Fibroblast of lung (primary cell): ENCODE results near the gene SYNDIG1.

Source experiments
- EZH2 ChIP-seq: IDR thresholded peaks from 2 replicates; pipeline ENCODE4 v1.5.1; 2012; ENCODE audit warnings: low read length, control low read depth, mild to moderate bottlenecking; ENCODE audit errors: missing control alignments
- TF ChIP-seq, protein P1 (sequence below), 2 donors: IDR thresholded peaks in 1 of 2; conservative IDR thresholded peaks in 1 of 2; 1 replicate in 1 of 2; 2 replicates in 1 of 2; pipeline ENCODE4 v1.5.1; 2011 to 2012; ENCODE audit warnings: low read length in 2 of 2, control low read depth in 1 of 2, inconsistent platforms in 1 of 2, low read depth in 1 of 2, mild to moderate bottlenecking in 1 of 2

DNA sequence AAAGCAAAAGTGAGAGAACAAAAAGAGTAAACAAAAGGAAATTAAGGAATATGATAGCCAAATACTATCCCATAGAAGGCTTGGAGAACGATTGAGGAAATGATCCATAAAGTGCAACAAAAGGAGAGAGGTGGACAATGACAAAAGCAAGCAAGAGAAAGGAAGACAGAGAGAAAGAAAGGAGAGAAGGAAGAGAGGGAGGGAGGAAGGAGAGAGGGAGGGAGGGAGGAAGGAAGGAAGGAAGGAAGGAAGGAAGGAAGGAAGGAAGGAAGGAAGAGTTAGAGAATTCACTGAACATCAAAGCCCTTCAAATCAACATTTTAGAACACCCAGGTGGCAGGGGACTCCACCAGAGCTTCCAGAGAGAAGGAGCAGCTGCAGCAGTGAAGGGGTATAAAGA, 185.0 kb downstream of the SYNDIG1 start:
- TF ChIP-seq, protein P1, sequence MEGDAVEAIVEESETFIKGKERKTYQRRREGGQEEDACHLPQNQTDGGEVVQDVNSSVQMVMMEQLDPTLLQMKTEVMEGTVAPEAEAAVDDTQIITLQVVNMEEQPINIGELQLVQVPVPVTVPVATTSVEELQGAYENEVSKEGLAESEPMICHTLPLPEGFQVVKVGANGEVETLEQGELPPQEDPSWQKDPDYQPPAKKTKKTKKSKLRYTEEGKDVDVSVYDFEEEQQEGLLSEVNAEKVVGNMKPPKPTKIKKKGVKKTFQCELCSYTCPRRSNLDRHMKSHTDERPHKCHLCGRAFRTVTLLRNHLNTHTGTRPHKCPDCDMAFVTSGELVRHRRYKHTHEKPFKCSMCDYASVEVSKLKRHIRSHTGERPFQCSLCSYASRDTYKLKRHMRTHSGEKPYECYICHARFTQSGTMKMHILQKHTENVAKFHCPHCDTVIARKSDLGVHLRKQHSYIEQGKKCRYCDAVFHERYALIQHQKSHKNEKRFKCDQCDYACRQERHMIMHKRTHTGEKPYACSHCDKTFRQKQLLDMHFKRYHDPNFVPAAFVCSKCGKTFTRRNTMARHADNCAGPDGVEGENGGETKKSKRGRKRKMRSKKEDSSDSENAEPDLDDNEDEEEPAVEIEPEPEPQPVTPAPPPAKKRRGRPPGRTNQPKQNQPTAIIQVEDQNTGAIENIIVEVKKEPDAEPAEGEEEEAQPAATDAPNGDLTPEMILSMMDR (conservative IDR thresholded peaks at IDR 0.05 in 1 of 2, IDR thresholded peaks at IDR 0.05 in 1 of 2; ENCODE audit: low read depth in 1 of 2, low read length in 2 of 2) = no peak
- no peak for TF ChIP-seq EZH2
